ENCODE measurements around the gene EXD3. TPM values are rescaled to one million over a fixed set of nuclear protein-coding genes. Genes with fewer than 3 reads are reported as not detected.

EXD3 gene
- total and polyA plus RNA-seq, 9 of the 15 experiments (the other 6 are each of a cell fraction or from before 2014, with no cell fraction given): 0.29 to 12.5 (median 3.9) TPM

- TF ChIP-seq PTTG1 (tag; IDR thresholded peaks at IDR 0.05; ENCODE audit: low read depth) (no peak), ELF4 (CRISPR knock-in tag; IDR thresholded peaks at IDR 0.05) (no peak), SAFB (IDR thresholded peaks at IDR 0.05; ENCODE audit: borderline replicate concordance, low read depth, low read length) (no peak), CHD4 (IDR thresholded peaks at IDR 0.05; ENCODE audit: insufficient read depth, insufficient replicate concordance, low read depth, low read length, poor library complexity, severe bottlenecking) (no peak), MTF1 (CRISPR knock-in tag; IDR thresholded peaks at IDR 0.05; ENCODE audit: borderline replicate concordance) (no peak)
- Histone ChIP-seq H3K9me3 (replicated peaks; ENCODE audit: control insufficient read depth, insufficient read depth, low read depth, low read length) (no peaks in the 10 kb centered on the region), H3K27me3 (ENCODE audit: control insufficient read depth in 2 of 2, insufficient read depth in 2 of 2, low read length in 2 of 2) (no peaks in the 10 kb centered on the region), H3K9me1 (ENCODE audit: control insufficient read depth, insufficient read depth, low read length) (no peaks in the 10 kb centered on the region), H3K4me2 (ENCODE audit: insufficient read depth, low read length) (no peak overlapping the region), H3K4me1 (replicated peaks in 1 of 2; ENCODE audit: control insufficient read depth in 2 of 2, insufficient read depth in 2 of 2, low read length in 2 of 2) (peaks cover 8 to 69% of the 10 kb centered on the region in 2 experiments; a peak in 4 of 5 replicates), H2AFZ (ENCODE audit: low read depth, low read length) (no peak overlapping the region), H3K79me2 (ENCODE audit: control insufficient read depth, insufficient read depth, low read length) (no peaks in the 10 kb centered on the region), H3K4me3 (no peak overlapping the region), H3K27ac (ENCODE audit: extremely low read depth, low read depth, low read length) (no peak overlapping the region), H3K9ac (ENCODE audit: insufficient read depth in 1 of 2, low read depth in 2 of 2, low read length in 2 of 2) (peak overlapping the region in 1 of 2 experiments; percentile 58; a peak in 2 of 4 replicates), H4K20me1 (replicated peaks; ENCODE audit: control insufficient read depth, insufficient read depth, low read length) (no peaks in the 10 kb centered on the region), H3K36me3 (ENCODE audit: control insufficient read depth, insufficient read depth, low read length) (0 out of 3 replicates have a peak, but pooled peaks cover 2% of the 10 kb centered on the region)
- ChIA-PET CTCF (ENCODE audit: low intra/inter-chr PET ratio) (no interaction called here), POLR2A (interaction anchor here (0.6 to 0.8 kb wide), 4 partner anchors 14 to 1258 kb away, joined by 3 read pairs; no protein-coding TSS in a partner anchor)
- 71% methylated on average over 15 of the region's 34 CpGs for WGBS (ENCODE audit: insufficient coverage, low coverage, missing lambda C conversion rate)
- DNase-seq (ENCODE audit: extremely low read depth in 1 of 4, low spot score in 3 of 4) (no peak), ATAC-seq (no peak), FAIRE-seq (no peak)
- no TSS peak for BruUV-seq (replicated peaks)
- in situ Hi-C loops (cut with MboI) (no loop called here), intact Hi-C loops (cut with micrococcal nuclease) (no loop called here)
Observed at GRCh38 chr9:137387114-137387890, 35.7 kb downstream of the EXD3 start.
